GM12864 (cell line): Measurements from ENCODE around the gene YPEL5.
"Not testable (repeated sequence)": the region's sequence is repeated elsewhere in the genome, so short reads cannot be mapped to it uniquely, and the experiment has no call there.

ENCODE experiments used
- DNase-seq: peaks from one replicate; pipeline ENCODE4 v3.0.0-alpha.2; 2011; ENCODE audit warnings: low read depth
- H3K4me3 ChIP-seq: 2 replicates; pipeline ENCODE4 v1.5.1; 2011; ENCODE audit warnings: mild to moderate bottlenecking, low read depth, low read length, control low read depth
- CTCF ChIP-seq: IDR thresholded peaks from 2 replicates; pipeline ENCODE4 v1.5.1; 2011; ENCODE audit warnings: low read depth, mild to moderate bottlenecking, moderate library complexity, low read length, control low read depth, inconsistent platforms; ENCODE audit errors: missing control alignments

The YPEL5 gene

GRCh38 chr2:30139131-30139870, 7.5 kb upstream of the YPEL5 start:
- DNase-seq, result no peak
- TF ChIP-seq CTCF, result no peak
- no peak overlapping the region for H3K4me3 ChIP-seq

GRCh38 chr2:30141136-30141535, 5.7 kb upstream of the YPEL5 start:
- no peak for TF ChIP-seq CTCF
- no peak overlapping the region for H3K4me3 ChIP-seq
- no peak for DNase-seq

- H3K4me3 ChIP-seq, result no peak overlapping the region
- DNase-seq, result no peak
- TF ChIP-seq CTCF, result no peak
Measured at GRCh38 chr2:30144260-30144659, 2.5 kb upstream of the YPEL5 start.

- H3K4me3 ChIP-seq, DNase-seq: not testable (repeated sequence)
Measured at GRCh38 chr2:30144951-30145350, 1.9 kb upstream of the YPEL5 start.

- DNase-seq, result no peak
- no peak for TF ChIP-seq CTCF
- peak overlapping the region; percentile 92 for H3K4me3 ChIP-seq
Measured at GRCh38 chr2:30145826-30146336, 926 bp upstream of the YPEL5 start.

GRCh38 chr2:30147196-30147714, 448 bp downstream of the YPEL5 start:
- TF ChIP-seq CTCF, result no peak
- DNase-seq, result no peak
- peak overlapping the region; percentile 92 for H3K4me3 ChIP-seq

- H3K4me3 ChIP-seq, result peak overlapping the region; percentile 92
- TF ChIP-seq CTCF, result peak; percentile 42
- DNase-seq, result peak; percentile 49
Measured at GRCh38 chr2:30147715-30148610, 1.2 kb downstream of the YPEL5 start.
